HepG2 (cell line): ENCODE results near the gene ZMYM3. TPM values are rescaled to one million over a fixed set of nuclear protein-coding genes. Genes with fewer than 3 reads are reported as not detected.

Experiments
- CBFB ChIP-seq: sonication (generic); formaldehyde crosslinking; IDR thresholded peaks from 2 replicates; pipeline ENCODE4 v1.4.0; 2020; ENCODE audit warnings: missing genetic modification reagents
- EHMT2 ChIP-seq: fragments of 200-600 bp; sonication (generic); IDR thresholded peaks from 2 replicates; pipeline ENCODE4 v1.7.0; 2017; ENCODE audit warnings: antibody characterized with exemption, low read depth, low read length, borderline replicate concordance
- FIP1L1 ChIP-seq: fragments of 200-400 bp; formaldehyde crosslinking; IDR thresholded peaks from 2 replicates; pipeline ENCODE4 v1.6.1; 2018; ENCODE audit warnings: low read depth, mild to moderate bottlenecking, low read length, moderate library complexity, borderline replicate concordance; ENCODE audit not compliant: insufficient read depth
- FOXA1 ChIP-seq, 2 experiments: fragments of 450-650 bp in 1 of 2; sonication (generic) in 1 of 2; formaldehyde crosslinking in 1 of 2; IDR thresholded peaks; 2 replicates each; pipeline versions ENCODE4 v1.4.0 to v1.6.1; 2016 to 2020; ENCODE audit warnings: missing genetic modification reagents in 1 of 2
- HDAC2 ChIP-seq: sonication (generic); formaldehyde crosslinking; IDR thresholded peaks from 2 replicates; pipeline ENCODE4 v1.4.0; 2020; ENCODE audit warnings: missing genetic modification reagents
- HNRNPH1 ChIP-seq: fragments of 200-400 bp; formaldehyde crosslinking; optimal IDR thresholded peaks from 2 replicates; pipeline ENCODE3; 2017; ENCODE audit warnings: mild to moderate bottlenecking, low read depth, low read length
- HNRNPLL ChIP-seq: fragments of 200-400 bp; formaldehyde crosslinking; IDR thresholded peaks from 2 replicates; pipeline ENCODE4 v1.6.1; 2017; ENCODE audit warnings: mild to moderate bottlenecking, low read depth, low read length; ENCODE audit not compliant: poor library complexity, severe bottlenecking
- MATR3 ChIP-seq: sonication (generic); formaldehyde crosslinking; IDR thresholded peaks from 2 replicates; pipeline ENCODE4 v1.4.0; 2020; ENCODE audit warnings: missing genetic modification reagents
- MXD4 ChIP-seq: IDR thresholded peaks from 2 replicates; pipeline ENCODE4 v1.6.1; 2016; ENCODE audit warnings: mild to moderate bottlenecking, missing biosample characterization, missing genetic modification reagents
- SETDB1 ChIP-seq: sonication (generic); formaldehyde crosslinking; IDR thresholded peaks from 2 replicates; pipeline ENCODE4 v1.5.1; 2020; ENCODE audit warnings: missing genetic modification reagents, mild to moderate bottlenecking, borderline replicate concordance
- SOX5 ChIP-seq: IDR thresholded peaks from 2 replicates; pipeline ENCODE4 v1.6.1; 2016; ENCODE audit warnings: borderline replicate concordance
- SUZ12 ChIP-seq: fragments of 150-350 bp; IDR thresholded peaks from 2 replicates; pipeline ENCODE4 v1.6.1; 2014; ENCODE audit warnings: low read depth, low read length
- TCF12 ChIP-seq, 2 experiments: fragments of 450-650 bp in 1 of 2; sonication (generic) in 1 of 2; formaldehyde crosslinking in 1 of 2; IDR thresholded peaks; 2 replicates each; pipeline versions ENCODE4 v1.6.1 to v1.8.0; 2017 to 2022; ENCODE audit warnings: antibody characterized with exemption in 1 of 2, mild to moderate bottlenecking in 1 of 2, missing genetic modification reagents in 1 of 2, moderate library complexity in 1 of 2
- XBP1 ChIP-seq: sonication (generic); formaldehyde crosslinking; IDR thresholded peaks from 2 replicates; pipeline ENCODE4 v1.5.0; 2020; ENCODE audit warnings: missing genetic modification reagents
- ZBTB38 ChIP-seq: sonication (generic); formaldehyde crosslinking; IDR thresholded peaks from 2 replicates; pipeline ENCODE4 v1.5.1; 2020; ENCODE audit warnings: mild to moderate bottlenecking, missing genetic modification reagents
- ZFAT ChIP-seq: sonication (generic); formaldehyde crosslinking; conservative IDR thresholded peaks from 2 replicates; pipeline ENCODE4 v1.8.1; 2023; ENCODE audit warnings: missing genetic modification reagents, inconsistent platforms
- ZFP82 ChIP-seq: sonication (generic); formaldehyde crosslinking; IDR thresholded peaks from 2 replicates; pipeline ENCODE4 v1.5.1; 2020; ENCODE audit warnings: mild to moderate bottlenecking, missing genetic modification reagents, borderline replicate concordance
- ZFY ChIP-seq: sonication (generic); formaldehyde crosslinking; IDR thresholded peaks from 2 replicates; pipeline ENCODE4 v1.4.0; 2020; ENCODE audit warnings: missing genetic modification reagents
- ZNF510 ChIP-seq: sonication (generic); formaldehyde crosslinking; IDR thresholded peaks from 2 replicates; pipeline ENCODE4 v1.4.0; 2020; ENCODE audit warnings: low read depth, mild to moderate bottlenecking, missing genetic modification reagents
- ZNF549 ChIP-seq: sonication (generic); formaldehyde crosslinking; IDR thresholded peaks from 2 replicates; pipeline ENCODE4 v1.5.0; 2020; ENCODE audit warnings: missing genetic modification reagents
- ZNF550 ChIP-seq: sonication (generic); formaldehyde crosslinking; IDR thresholded peaks from 2 replicates; pipeline ENCODE4 v1.4.0; 2020; ENCODE audit warnings: mild to moderate bottlenecking, missing genetic modification reagents, borderline replicate concordance
- ZNF577 ChIP-seq: sonication (generic); formaldehyde crosslinking; IDR thresholded peaks from 2 replicates; pipeline ENCODE4 v1.4.0; 2020; ENCODE audit warnings: mild to moderate bottlenecking, low read depth, missing genetic modification reagents, borderline replicate concordance
- ZNF737 ChIP-seq: sonication (generic); formaldehyde crosslinking; IDR thresholded peaks from 2 replicates; pipeline ENCODE4 v1.5.0; 2020; ENCODE audit warnings: missing genetic modification reagents, mild to moderate bottlenecking, borderline replicate concordance
- polyA plus RNA-seq, 8 experiments: library from polyadenylated mRNA; depleted of rRNA in 3 of 8; stranded (reverse) in 7 of 8; unstranded in 1 of 8; fragments of >200 nt; fragmentation: Illumina TruSeq in 4 of 8; extraction: Trizol in 4 of 8; gene quantifications; 2 replicates each; pipeline versions ENCODE4 v1.2.1 to v1.2.3, GENCODE V29; 2011 to 2016; ENCODE audit warnings: low read depth in 4 of 8, missing spikeins in 1 of 8, mixed read lengths in 1 of 8; ENCODE audit not compliant: insufficient read depth in 1 of 8
- total RNA-seq, 5 experiments: library from RNA; depleted of rRNA; stranded (reverse); fragments of >200 nt; fragmentation: Illumina TruSeq; extraction: Trizol; gene quantifications; 2 replicates each; pipeline ENCODE4 v1.2.3, GENCODE V29; 2016; ENCODE audit warnings: low read depth in 1 of 5
- TF ChIP-seq, protein P1 (sequence below): sonication (generic); formaldehyde crosslinking; IDR thresholded peaks from 2 replicates; pipeline ENCODE4 v1.4.0; 2020; ENCODE audit warnings: missing genetic modification reagents, borderline replicate concordance
- TF ChIP-seq, protein P2 (sequence below): sonication (generic); formaldehyde crosslinking; IDR thresholded peaks from 2 replicates; pipeline ENCODE4 v1.4.0; 2020; ENCODE audit warnings: missing genetic modification reagents, low read depth, mild to moderate bottlenecking, borderline replicate concordance
- TF ChIP-seq, protein P3 (sequence below): IDR thresholded peaks from 2 replicates; pipeline ENCODE4 v1.6.1; 2012; ENCODE audit warnings: inconsistent platforms
- TF ChIP-seq, protein P4 (sequence below): sonication (generic); formaldehyde crosslinking; IDR thresholded peaks from 2 replicates; pipeline ENCODE4 v1.8.0; 2022; ENCODE audit warnings: mild to moderate bottlenecking, missing genetic modification reagents; ENCODE audit not compliant: insufficient replicate concordance

Gene ZMYM3
- total and polyA plus RNA-seq, 2 of the 13 experiments (the other 11 are each of a cell fraction or from before 2014, with no cell fraction given), result 26.4 to 35.4 TPM

DNA sequence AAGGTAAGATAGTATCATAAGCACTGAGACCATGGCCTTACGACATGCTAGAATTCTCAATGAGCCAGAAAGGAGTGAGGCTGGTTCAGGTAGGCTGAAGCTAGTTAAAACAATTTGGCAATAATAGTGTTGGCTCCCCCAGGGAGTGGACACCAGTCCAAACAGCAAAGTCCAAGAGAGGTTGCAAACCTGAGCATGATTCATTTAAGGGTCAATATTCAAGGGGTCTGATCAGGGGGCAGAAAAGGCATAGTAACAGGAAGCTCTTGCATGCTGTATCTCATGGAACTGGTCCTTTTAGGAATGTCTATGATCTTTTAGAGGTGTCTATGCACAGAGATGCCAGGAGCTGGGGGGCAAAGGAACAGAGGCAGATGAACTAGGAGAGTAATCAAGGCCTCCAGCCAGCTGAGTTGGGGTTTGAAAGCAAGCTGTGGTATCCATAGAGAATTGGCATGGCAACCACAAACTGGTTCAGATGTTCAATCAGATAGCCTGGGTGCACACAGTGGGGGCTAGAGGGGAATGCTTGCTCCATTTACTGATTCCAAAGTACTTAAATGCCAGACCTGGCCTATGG, 25.8 kb downstream of the ZMYM3 start (continued):
- TF ChIP-seq, protein P1, sequence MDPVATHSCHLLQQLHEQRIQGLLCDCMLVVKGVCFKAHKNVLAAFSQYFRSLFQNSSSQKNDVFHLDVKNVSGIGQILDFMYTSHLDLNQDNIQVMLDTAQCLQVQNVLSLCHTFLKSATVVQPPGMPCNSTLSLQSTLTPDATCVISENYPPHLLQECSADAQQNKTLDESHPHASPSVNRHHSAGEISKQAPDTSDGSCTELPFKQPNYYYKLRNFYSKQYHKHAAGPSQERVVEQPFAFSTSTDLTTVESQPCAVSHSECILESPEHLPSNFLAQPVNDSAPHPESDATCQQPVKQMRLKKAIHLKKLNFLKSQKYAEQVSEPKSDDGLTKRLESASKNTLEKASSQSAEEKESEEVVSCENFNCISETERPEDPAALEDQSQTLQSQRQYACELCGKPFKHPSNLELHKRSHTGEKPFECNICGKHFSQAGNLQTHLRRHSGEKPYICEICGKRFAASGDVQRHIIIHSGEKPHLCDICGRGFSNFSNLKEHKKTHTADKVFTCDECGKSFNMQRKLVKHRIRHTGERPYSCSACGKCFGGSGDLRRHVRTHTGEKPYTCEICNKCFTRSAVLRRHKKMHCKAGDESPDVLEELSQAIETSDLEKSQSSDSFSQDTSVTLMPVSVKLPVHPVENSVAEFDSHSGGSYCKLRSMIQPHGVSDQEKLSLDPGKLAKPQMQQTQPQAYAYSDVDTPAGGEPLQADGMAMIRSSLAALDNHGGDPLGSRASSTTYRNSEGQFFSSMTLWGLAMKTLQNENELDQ (CRISPR knock-in tag), result no peak
- TF ChIP-seq, protein P2, sequence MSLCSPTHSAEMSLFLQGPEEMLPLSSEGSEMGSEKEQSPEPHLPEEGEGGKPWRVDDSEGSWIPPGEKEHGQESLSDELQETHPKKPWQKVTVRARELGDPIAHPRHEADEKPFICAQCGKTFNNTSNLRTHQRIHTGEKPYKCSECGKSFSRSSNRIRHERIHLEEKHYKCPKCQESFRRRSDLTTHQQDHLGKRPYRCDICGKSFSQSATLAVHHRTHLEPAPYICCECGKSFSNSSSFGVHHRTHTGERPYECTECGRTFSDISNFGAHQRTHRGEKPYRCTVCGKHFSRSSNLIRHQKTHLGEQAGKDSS (CRISPR knock-in tag), result no peak
- TF ChIP-seq ZFAT (no peak), SETDB1 (CRISPR knock-in tag) (no peak), CBFB (CRISPR knock-in tag) (no peak), ZFP82 (CRISPR knock-in tag) (no peak), XBP1 (CRISPR knock-in tag) (no peak), ZFY (CRISPR knock-in tag) (no peak), HNRNPH1 (no peak), HDAC2 (CRISPR knock-in tag) (no peak), HNRNPLL (no peak), SUZ12 (no peak), FOXA1 (IDR thresholded peaks at IDR 0.05) (no peak), FOXA1 (CRISPR knock-in tag; IDR thresholded peaks at IDR 0.05) (peak; percentile 50), ZNF549 (CRISPR knock-in tag) (no peak), ZNF550 (no peak), ZBTB38 (CRISPR knock-in tag) (no peak), ZNF510 (no peak), FIP1L1 (no peak), MXD4 (no peak), ZNF577 (CRISPR knock-in tag) (no peak), EHMT2 (no peak), MATR3 (CRISPR knock-in tag) (no peak), SOX5 (CRISPR knock-in tag) (peak; percentile 44; the same call in 1 of the 2 replicates), ZNF737 (no peak), TCF12 (IDR thresholded peaks at IDR 0.05) (no peak), TCF12 (CRISPR knock-in tag; IDR thresholded peaks at IDR 0.05) (no peak)
- TF ChIP-seq, protein P3, sequence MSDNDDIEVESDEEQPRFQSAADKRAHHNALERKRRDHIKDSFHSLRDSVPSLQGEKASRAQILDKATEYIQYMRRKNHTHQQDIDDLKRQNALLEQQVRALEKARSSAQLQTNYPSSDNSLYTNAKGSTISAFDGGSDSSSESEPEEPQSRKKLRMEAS, result 0 out of 2 replicates have a peak, but pooled peaks have one; percentile 23
- TF ChIP-seq, protein P4, sequence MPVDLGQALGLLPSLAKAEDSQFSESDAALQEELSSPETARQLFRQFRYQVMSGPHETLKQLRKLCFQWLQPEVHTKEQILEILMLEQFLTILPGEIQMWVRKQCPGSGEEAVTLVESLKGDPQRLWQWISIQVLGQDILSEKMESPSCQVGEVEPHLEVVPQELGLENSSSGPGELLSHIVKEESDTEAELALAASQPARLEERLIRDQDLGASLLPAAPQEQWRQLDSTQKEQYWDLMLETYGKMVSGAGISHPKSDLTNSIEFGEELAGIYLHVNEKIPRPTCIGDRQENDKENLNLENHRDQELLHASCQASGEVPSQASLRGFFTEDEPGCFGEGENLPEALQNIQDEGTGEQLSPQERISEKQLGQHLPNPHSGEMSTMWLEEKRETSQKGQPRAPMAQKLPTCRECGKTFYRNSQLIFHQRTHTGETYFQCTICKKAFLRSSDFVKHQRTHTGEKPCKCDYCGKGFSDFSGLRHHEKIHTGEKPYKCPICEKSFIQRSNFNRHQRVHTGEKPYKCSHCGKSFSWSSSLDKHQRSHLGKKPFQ (CRISPR knock-in tag), result no peak
